ENCODE measurements around the gene USP47.

USP47 gene

DNA sequence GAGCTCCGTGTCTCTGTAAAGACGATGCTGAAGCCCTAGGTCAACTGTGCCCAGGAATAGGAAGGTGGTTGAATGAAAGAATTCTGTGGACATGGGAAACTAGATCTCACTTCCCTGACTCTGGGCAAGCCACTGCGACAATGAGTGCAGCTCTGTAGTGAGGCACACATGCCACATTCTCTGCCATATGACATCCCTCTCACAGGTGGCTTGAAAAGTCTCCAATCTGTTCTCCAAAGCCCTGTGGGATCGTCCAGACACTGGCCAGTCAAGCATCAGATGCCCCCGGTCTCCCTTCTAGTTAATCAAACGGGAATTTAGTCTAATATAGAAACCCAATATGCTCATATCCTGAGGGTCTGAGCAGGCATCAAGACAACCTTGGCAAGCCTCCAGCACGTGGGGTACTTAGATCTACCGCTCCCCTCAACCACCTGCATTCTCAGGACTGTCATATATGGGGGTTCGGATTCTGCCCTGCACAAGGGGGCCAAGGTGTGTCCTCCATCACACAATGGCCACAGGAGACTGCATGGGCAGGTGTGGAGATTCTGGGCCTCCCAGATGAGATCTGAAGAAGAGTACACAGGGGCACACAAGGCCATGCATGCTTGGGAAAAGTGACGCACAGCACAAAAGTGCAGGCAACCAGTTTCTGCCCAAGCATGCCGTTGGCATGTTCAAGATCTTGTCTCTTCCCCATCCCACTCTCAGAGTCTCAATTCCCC, 154.7 kb downstream of the USP47 start:
- H3K4me3 Mint-ChIP-seq, result no peak overlapping the region

DNA sequence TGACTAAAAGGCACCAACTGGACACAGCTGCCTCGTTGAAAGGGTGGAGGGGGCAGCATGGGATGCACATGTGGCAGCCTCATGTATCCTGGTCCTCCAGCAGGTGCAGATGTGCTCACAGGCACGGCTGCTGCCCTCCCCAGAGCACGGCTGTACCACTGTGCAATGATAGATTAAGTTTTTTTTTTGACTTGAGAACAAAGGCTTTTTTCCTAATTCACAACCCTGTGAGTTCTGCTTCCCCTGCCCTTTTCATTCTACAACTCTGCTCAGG, 155.2 kb downstream of the USP47 start:
- Mint-ChIP-seq H3K36me3 (ENCODE audit: low read depth) (peaks cover 14% of the 10 kb centered on the region), H3K4me1 (peaks cover 15% of the 10 kb centered on the region), H3K27me3 (ENCODE audit: low read depth) (peaks cover 16% of the 10 kb centered on the region), H3K9me3 (no peaks in the 10 kb centered on the region), H3K4me3 (no peak overlapping the region), H3K27ac (no peak overlapping the region)
- TF ChIP-seq, protein P1, sequence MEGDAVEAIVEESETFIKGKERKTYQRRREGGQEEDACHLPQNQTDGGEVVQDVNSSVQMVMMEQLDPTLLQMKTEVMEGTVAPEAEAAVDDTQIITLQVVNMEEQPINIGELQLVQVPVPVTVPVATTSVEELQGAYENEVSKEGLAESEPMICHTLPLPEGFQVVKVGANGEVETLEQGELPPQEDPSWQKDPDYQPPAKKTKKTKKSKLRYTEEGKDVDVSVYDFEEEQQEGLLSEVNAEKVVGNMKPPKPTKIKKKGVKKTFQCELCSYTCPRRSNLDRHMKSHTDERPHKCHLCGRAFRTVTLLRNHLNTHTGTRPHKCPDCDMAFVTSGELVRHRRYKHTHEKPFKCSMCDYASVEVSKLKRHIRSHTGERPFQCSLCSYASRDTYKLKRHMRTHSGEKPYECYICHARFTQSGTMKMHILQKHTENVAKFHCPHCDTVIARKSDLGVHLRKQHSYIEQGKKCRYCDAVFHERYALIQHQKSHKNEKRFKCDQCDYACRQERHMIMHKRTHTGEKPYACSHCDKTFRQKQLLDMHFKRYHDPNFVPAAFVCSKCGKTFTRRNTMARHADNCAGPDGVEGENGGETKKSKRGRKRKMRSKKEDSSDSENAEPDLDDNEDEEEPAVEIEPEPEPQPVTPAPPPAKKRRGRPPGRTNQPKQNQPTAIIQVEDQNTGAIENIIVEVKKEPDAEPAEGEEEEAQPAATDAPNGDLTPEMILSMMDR (IDR thresholded peaks at IDR 0.05; ENCODE audit: unreplicated experiment in 3 of 3), result no peak

More for the DNA sequence above, 154.7 kb downstream of the USP47 start:
- Mint-ChIP-seq H3K4me1 (peaks cover 14% of the 10 kb centered on the region), H3K27me3 (ENCODE audit: low read depth) (peaks cover 16% of the 10 kb centered on the region), H3K27ac (no peak overlapping the region), H3K36me3 (ENCODE audit: low read depth) (peaks cover 18% of the 10 kb centered on the region), H3K9me3 (no peaks in the 10 kb centered on the region)
- TF ChIP-seq, protein P1 (IDR thresholded peaks at IDR 0.05; ENCODE audit: unreplicated experiment in 3 of 3), result no peak

DNA sequence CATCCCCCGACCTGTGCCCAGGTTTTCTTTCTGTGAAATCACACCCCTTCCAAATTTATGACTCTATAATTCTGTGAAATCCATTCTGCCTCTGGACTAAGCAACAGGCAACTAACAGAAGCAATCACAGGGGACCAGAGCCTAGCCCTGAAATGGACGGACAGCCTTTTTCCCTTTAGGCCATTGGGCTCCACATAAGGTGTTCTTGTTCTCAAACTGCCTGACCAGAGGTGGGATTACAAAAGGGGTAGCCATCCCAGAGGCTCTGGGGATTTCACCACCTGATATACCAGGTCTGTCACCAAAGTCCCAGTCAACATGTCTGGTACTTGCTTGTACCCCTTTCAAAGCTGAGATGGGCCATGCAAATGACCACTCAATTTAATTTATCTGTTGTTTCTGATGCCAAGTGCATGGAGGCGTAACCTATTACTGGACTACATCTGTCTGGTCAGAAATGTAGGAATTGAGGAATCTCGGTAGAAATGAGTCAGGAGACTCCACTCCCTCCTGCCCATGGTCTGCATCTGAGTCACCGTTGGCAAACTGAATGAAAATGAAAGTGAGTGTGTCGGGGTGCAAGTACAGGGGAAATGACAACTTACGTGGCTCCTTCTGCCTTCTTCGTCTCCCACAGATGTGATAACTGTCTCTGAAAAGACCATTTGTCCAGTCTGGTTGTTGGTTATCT, 156.5 kb downstream of the USP47 start:
- peaks cover 21% of the 10 kb centered on the region for H3K4me1 Mint-ChIP-seq
- H3K27me3 Mint-ChIP-seq (ENCODE audit: low read depth), result peaks cover 16% of the 10 kb centered on the region
- no peaks in the 10 kb centered on the region for H3K9me3 Mint-ChIP-seq
- H3K27ac Mint-ChIP-seq, result no peak overlapping the region
- TF ChIP-seq, protein P1 (IDR thresholded peaks at IDR 0.05; ENCODE audit: unreplicated experiment in 3 of 3), result no peak
- peaks cover 18% of the 10 kb centered on the region for H3K36me3 Mint-ChIP-seq (ENCODE audit: low read depth)
- H3K4me3 Mint-ChIP-seq, result no peak overlapping the region

DNA sequence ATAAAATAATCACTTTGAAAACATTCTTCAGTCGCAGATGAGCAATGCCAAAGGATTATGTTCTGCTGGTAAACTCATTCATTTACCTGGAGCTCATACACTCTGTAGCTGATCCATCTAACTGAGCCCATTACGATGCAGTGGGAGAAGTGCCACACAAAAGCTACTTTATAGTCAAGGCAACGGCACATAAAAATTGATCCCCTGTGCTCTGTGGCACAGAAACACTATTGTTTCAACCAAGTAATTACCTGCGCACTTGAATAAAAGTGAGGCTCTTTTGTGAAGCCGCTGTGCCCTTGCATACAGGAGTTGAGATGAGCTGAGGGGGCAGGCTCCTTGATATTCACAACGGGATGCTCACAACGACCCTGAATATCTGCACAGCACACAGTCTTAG, 159.4 kb downstream of the USP47 start:
- H3K4me1 Mint-ChIP-seq, result peaks cover 41% of the 10 kb centered on the region
- H3K27ac Mint-ChIP-seq, result no peak overlapping the region
- TF ChIP-seq, protein P1 (IDR thresholded peaks at IDR 0.05; ENCODE audit: unreplicated experiment in 3 of 3), result no peak
- no peak overlapping the region for H3K4me3 Mint-ChIP-seq
- H3K9me3 Mint-ChIP-seq, result no peaks in the 10 kb centered on the region
- H3K36me3 Mint-ChIP-seq (ENCODE audit: low read depth), result peaks cover 14% of the 10 kb centered on the region
- peaks cover 8% of the 10 kb centered on the region for H3K27me3 Mint-ChIP-seq (ENCODE audit: low read depth)

DNA sequence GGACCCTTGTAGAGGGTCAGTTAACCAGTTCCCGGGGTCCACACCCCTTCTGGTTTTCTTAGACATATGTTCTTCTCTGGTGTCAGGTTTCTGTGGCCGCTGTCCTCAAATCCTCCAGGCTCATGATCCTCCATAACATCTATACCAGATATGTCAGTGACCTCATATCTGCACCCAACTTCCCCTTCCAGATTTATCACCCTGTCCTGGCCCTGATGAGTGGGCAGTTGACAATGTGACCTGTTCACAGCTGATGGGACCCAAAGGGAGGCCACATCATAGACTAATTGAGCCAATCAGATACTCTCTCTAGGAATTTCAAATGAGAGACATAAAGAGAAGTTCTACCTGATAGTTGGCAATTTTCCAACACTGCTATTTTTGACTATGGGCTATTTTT, 161.6 kb downstream of the USP47 start:
- Mint-ChIP-seq H3K36me3 (ENCODE audit: low read depth) (peaks cover 9% of the 10 kb centered on the region), H3K27me3 (ENCODE audit: low read depth) (peaks cover 29% of the 10 kb centered on the region), H3K4me3 (no peak overlapping the region), H3K4me1 (peaks cover 36% of the 10 kb centered on the region), H3K9me3 (no peaks in the 10 kb centered on the region), H3K27ac (no peak overlapping the region)
- TF ChIP-seq, protein P1 (IDR thresholded peaks at IDR 0.05; ENCODE audit: unreplicated experiment in 3 of 3), result no peak

DNA sequence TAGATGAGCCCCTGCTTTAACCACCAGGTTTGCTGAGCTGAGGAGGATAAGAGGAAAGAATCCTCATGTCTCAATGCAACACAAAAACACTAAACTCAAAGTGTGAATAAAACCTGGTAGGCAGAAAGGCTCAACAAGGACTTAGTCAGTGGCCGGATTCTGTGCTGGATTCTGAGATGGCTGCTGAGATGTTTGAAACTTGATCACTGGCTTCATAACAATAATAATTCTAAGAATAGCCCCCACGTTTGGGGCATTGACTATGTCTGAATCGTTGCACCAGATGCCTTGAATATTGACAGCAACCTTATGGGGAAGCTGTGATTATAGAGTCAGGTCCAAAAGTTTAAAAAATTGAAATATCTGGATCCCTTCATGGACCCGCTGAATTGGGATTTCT, 162.0 kb downstream of the USP47 start:
- Mint-ChIP-seq H3K9me3 (no peaks in the 10 kb centered on the region), H3K27me3 (ENCODE audit: low read depth) (peaks cover 30% of the 10 kb centered on the region), H3K36me3 (ENCODE audit: low read depth) (peaks cover 4% of the 10 kb centered on the region), H3K27ac (no peak overlapping the region), H3K4me3 (no peak overlapping the region), H3K4me1 (peaks cover 36% of the 10 kb centered on the region)
- TF ChIP-seq, protein P1 (IDR thresholded peaks at IDR 0.05; ENCODE audit: unreplicated experiment in 3 of 3), result no peak
